Karpas-422 (cell line): Measurements from ENCODE around the gene GATA2. TPM values are rescaled to one million over a fixed set of nuclear protein-coding genes. Genes with fewer than 3 reads are reported as not detected.
A peak's percentile ranks its signal among the peaks of the same experiment; 100 is the strongest.

Source experiments
- DNase-seq: peaks from one replicate; pipeline ENCODE4 v3.0.0-alpha.2; 2015
- H2AFZ ChIP-seq: fragments of 200-600 bp; sonication (generic); 2 replicates; pipeline ENCODE4 v1.6.1; 2014; ENCODE audit warnings: antibody characterized with exemption, low read length, mixed read lengths
- H3K27ac ChIP-seq: fragments of 200-600 bp; sonication (generic); 2 replicates; pipeline ENCODE4 v1.5.1; 2014; ENCODE audit warnings: mild to moderate bottlenecking, low read length, moderate library complexity
- H3K27me3 ChIP-seq: fragments of 200-600 bp; sonication (generic); 2 replicates; pipeline ENCODE4 v1.6.1; 2014; ENCODE audit warnings: low read length, mixed read lengths
- H3K36me3 ChIP-seq: fragments of 200-600 bp; sonication (generic); 2 replicates; pipeline ENCODE4 v1.6.1; 2014; ENCODE audit warnings: low read length, mixed read lengths; ENCODE audit not compliant: insufficient read depth
- H3K4me1 ChIP-seq: fragments of 200-600 bp; sonication (generic); 2 replicates; pipeline ENCODE4 v1.6.1; 2014; ENCODE audit warnings: mild to moderate bottlenecking, low read length, mixed read lengths
- H3K4me2 ChIP-seq: fragments of 200-600 bp; sonication (generic); 2 replicates; pipeline ENCODE4 v1.6.1; 2014; ENCODE audit warnings: low read length, low read depth, mild to moderate bottlenecking; ENCODE audit not compliant: poor library complexity, severe bottlenecking
- H3K4me3 ChIP-seq: fragments of 200-600 bp; sonication (generic); 2 replicates; pipeline ENCODE4 v1.5.1; 2014; ENCODE audit warnings: mild to moderate bottlenecking, antibody characterized with exemption, low read length, mixed read lengths
- H3K79me2 ChIP-seq: fragments of 200-600 bp; sonication (generic); 2 replicates; pipeline ENCODE4 v1.6.1; 2014; ENCODE audit warnings: mild to moderate bottlenecking, low read length, mixed read lengths
- H3K9ac ChIP-seq: fragments of 200-600 bp; sonication (generic); 2 replicates; pipeline ENCODE4 v1.6.0; 2014; ENCODE audit warnings: low read length
- H3K9me2 ChIP-seq: fragments of 200-600 bp; sonication (generic), shearing (Covaris generic); replicated peaks from 2 replicates; pipeline ENCODE4 v1.6.0; 2014; ENCODE audit warnings: mild to moderate bottlenecking, low read length, moderate library complexity; ENCODE audit not compliant: insufficient read depth
- H3K9me3 ChIP-seq: fragments of 300-700, 200-600 bp; sonication (generic); 2 replicates; pipeline ENCODE4 v1.6.1; 2014; ENCODE audit warnings: low read length, mixed read lengths
- H4K20me1 ChIP-seq: fragments of 200-600 bp; sonication (generic); 2 replicates; pipeline ENCODE4 v1.6.1; 2014; ENCODE audit warnings: mild to moderate bottlenecking, antibody characterized with exemption, low read length, low read depth; ENCODE audit not compliant: insufficient read depth
- total RNA-seq: library from RNA; depleted of rRNA; stranded (reverse); fragments of >200 nt; shearing (Covaris generic); gene quantifications from 2 replicates; pipeline ENCODE4 v1.2.3, GENCODE V29; 2014; ENCODE audit warnings: low replicate concordance

The GATA2 gene
- total RNA-seq, 1 experiment from 2014 or later = not detected

GRCh38 chr3:128498127-128498626, 5.2 kb upstream of the GATA2 start:
- peak overlapping the region; percentile 37; the same call in 1 of the 2 replicates for H3K9ac ChIP-seq
- H3K27ac ChIP-seq = no peak overlapping the region
- H3K4me1 ChIP-seq = no peaks in the 10 kb centered on the region
- no peaks in the 10 kb centered on the region for H3K36me3 ChIP-seq
- H3K79me2 ChIP-seq = no peaks in the 10 kb centered on the region
- H3K9me2 ChIP-seq = no peaks in the 10 kb centered on the region
- DNase-seq = no peak
- peak overlapping the region; percentile 58; the same call in 1 of the 2 replicates for H3K4me3 ChIP-seq
- no peak overlapping the region for H3K4me2 ChIP-seq
- H3K27me3 ChIP-seq = no peaks in the 10 kb centered on the region
- no peaks in the 10 kb centered on the region for H3K9me3 ChIP-seq
- no peak overlapping the region for H2AFZ ChIP-seq
- no peaks in the 10 kb centered on the region for H4K20me1 ChIP-seq

- Histone ChIP-seq H2AFZ (no peak overlapping the region), H3K36me3 (no peaks in the 10 kb centered on the region), H3K4me3 (peak overlapping the region; percentile 58; the same call in 1 of the 2 replicates), H3K9me3 (no peaks in the 10 kb centered on the region), H3K27me3 (no peaks in the 10 kb centered on the region), H3K9me2 (no peaks in the 10 kb centered on the region), H3K4me2 (peak overlapping the region; percentile 54), H3K9ac (peak overlapping the region; percentile 37), H3K79me2 (no peaks in the 10 kb centered on the region), H3K4me1 (no peaks in the 10 kb centered on the region), H4K20me1 (no peaks in the 10 kb centered on the region), H3K27ac (no peak overlapping the region)
- DNase-seq = peak; percentile 70
Measured at GRCh38 chr3:128497305-128498126, 4.5 kb upstream of the GATA2 start.

DNA sequence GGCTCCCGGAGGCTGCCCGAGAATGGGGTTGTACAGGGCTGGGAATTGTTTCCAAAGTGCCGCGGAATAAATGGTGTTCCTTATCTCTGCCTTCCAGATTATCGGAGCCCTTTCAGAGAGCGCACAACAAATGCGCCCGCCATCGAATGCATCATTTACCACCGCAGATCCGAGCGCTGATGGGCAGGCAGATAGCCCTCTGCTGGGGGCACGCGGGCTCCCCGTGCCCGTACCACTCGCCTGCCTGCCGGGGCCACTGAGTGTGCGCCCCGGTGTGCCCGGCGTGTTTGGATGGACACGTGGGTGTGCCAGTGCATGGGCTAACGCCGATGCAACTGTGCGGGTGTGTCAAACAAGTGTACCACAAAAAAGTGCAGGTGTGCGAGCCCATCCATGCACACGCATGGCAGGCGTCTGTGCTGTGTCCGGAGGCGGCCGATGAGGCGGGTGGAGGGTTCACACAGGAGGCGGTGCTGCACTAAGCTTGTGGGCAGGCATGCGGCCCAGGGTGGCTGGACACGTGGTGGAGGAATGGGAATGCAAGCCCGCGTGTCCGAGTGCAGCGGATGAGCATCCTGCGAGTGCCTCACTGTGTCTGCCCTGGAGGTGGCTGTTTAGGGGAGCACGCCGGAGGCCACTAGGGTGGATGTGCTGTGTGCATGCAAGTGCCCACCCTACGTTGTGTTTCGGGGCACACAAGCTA, 3.8 kb upstream of the GATA2 start:
- Histone ChIP-seq H3K4me3 (no peak overlapping the region; the same call in 1 of the 2 replicates), H3K4me2 (no peak overlapping the region), H4K20me1 (no peaks in the 10 kb centered on the region), H3K27me3 (no peaks in the 10 kb centered on the region), H3K79me2 (no peaks in the 10 kb centered on the region), H3K9ac (no peak overlapping the region), H3K4me1 (no peaks in the 10 kb centered on the region), H3K36me3 (no peaks in the 10 kb centered on the region), H2AFZ (no peak overlapping the region), H3K9me2 (no peaks in the 10 kb centered on the region), H3K9me3 (no peaks in the 10 kb centered on the region), H3K27ac (no peak overlapping the region)
- no peak for DNase-seq

- H3K4me3 ChIP-seq = no peak overlapping the region
- H3K4me2 ChIP-seq = no peak overlapping the region
- H3K79me2 ChIP-seq = no peaks in the 10 kb centered on the region
- no peaks in the 10 kb centered on the region for H3K4me1 ChIP-seq
- no peak overlapping the region for H3K27ac ChIP-seq
- H3K9me2 ChIP-seq = no peaks in the 10 kb centered on the region
- H2AFZ ChIP-seq = no peak overlapping the region
- H4K20me1 ChIP-seq = no peaks in the 10 kb centered on the region
- no peaks in the 10 kb centered on the region for H3K36me3 ChIP-seq
- no peak overlapping the region for H3K9ac ChIP-seq
- H3K9me3 ChIP-seq = no peaks in the 10 kb centered on the region
- no peaks in the 10 kb centered on the region for H3K27me3 ChIP-seq
- DNase-seq = no peak
Measured at GRCh38 chr3:128496019-128496601, 3.1 kb upstream of the GATA2 start.

GRCh38 chr3:128495435-128495970, 2.5 kb upstream of the GATA2 start:
- Histone ChIP-seq H3K4me2 (no peak overlapping the region), H2AFZ (no peak overlapping the region), H3K9me2 (no peaks in the 10 kb centered on the region), H3K4me3 (no peak overlapping the region), H4K20me1 (no peaks in the 10 kb centered on the region), H3K4me1 (no peaks in the 10 kb centered on the region), H3K27ac (no peak overlapping the region), H3K79me2 (no peaks in the 10 kb centered on the region), H3K27me3 (no peaks in the 10 kb centered on the region), H3K9ac (no peak overlapping the region), H3K9me3 (no peaks in the 10 kb centered on the region), H3K36me3 (no peaks in the 10 kb centered on the region)
- no peak for DNase-seq

GRCh38 chr3:128494367-128494650, 1.3 kb upstream of the GATA2 start:
- no peaks in the 10 kb centered on the region for H3K9me3 ChIP-seq
- H3K4me2 ChIP-seq = no peak overlapping the region
- H3K27ac ChIP-seq = no peak overlapping the region
- H3K9ac ChIP-seq = no peak overlapping the region
- no peaks in the 10 kb centered on the region for H3K79me2 ChIP-seq
- no peaks in the 10 kb centered on the region for H3K4me1 ChIP-seq
- H3K27me3 ChIP-seq = no peaks in the 10 kb centered on the region
- DNase-seq = no peak
- H3K9me2 ChIP-seq = no peaks in the 10 kb centered on the region
- H3K36me3 ChIP-seq = no peaks in the 10 kb centered on the region
- no peaks in the 10 kb centered on the region for H4K20me1 ChIP-seq
- H3K4me3 ChIP-seq = no peak overlapping the region
- no peak overlapping the region for H2AFZ ChIP-seq

- Histone ChIP-seq H3K9me3 (no peaks in the 10 kb centered on the region), H3K27ac (no peak overlapping the region), H4K20me1 (no peaks in the 10 kb centered on the region), H3K9ac (no peak overlapping the region), H3K27me3 (no peaks in the 10 kb centered on the region), H2AFZ (no peak overlapping the region), H3K4me1 (no peaks in the 10 kb centered on the region), H3K4me3 (no peak overlapping the region), H3K9me2 (no peaks in the 10 kb centered on the region), H3K79me2 (no peaks in the 10 kb centered on the region), H3K36me3 (no peaks in the 10 kb centered on the region), H3K4me2 (no peak overlapping the region)
- DNase-seq = no peak
Measured at GRCh38 chr3:128493570-128494366, 767 bp upstream of the GATA2 start.
